HTR-8/SVneo (cell line): ENCODE results near the gene VGF.
"Not testable (repeated sequence)": the region's sequence is repeated elsewhere in the genome, so short reads cannot be mapped to it uniquely, and the experiment has no call there.

ENCODE experiments used
- DNase-seq: peaks from one replicate; pipeline ENCODE4 v3.0.0; 2011; ENCODE audit warnings: low spot score, mixed read lengths; ENCODE audit not compliant: insufficient read length
- FAIRE-seq: peaks from 2 replicates; lab custom pipeline; 2011; peaks lifted over from hg19 to GRCh38; lab: Jason Lieb, UNC

Gene VGF

GRCh38 chr7:101165075-101165957 lies at the start of gene VGF:
Gene VGF, minus strand, starts transcription at chr7:101165569. Its CDS starts 726 bp downstream, at chr7:101164843.
- FAIRE-seq = no peak

DNA sequence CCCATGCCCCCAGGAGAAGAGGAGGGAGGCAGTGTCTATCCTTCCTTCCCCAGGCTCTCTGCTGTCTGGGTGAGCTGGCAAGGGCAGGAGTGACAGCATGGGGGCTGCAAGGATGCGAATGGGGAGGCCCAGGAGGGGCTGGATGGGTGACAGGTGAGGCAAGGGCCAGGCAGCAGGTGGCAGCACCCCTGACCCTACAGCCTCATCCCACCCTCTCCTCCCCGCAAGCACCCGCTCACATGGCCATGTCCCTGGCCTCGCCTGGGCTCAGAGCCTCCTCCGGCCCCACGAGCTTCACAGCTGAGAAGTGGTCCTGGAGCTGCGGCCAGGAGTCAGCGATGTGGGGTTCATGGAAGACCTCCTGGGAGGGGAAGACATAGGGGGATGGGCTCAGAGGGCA lies 46.6 kb upstream of the VGF start:
- FAIRE-seq (no peak), DNase-seq (no peak)

More at GRCh38 chr7:101165075-101165957, at the start of gene VGF:
- DNase-seq = peak; percentile 69

DNA sequence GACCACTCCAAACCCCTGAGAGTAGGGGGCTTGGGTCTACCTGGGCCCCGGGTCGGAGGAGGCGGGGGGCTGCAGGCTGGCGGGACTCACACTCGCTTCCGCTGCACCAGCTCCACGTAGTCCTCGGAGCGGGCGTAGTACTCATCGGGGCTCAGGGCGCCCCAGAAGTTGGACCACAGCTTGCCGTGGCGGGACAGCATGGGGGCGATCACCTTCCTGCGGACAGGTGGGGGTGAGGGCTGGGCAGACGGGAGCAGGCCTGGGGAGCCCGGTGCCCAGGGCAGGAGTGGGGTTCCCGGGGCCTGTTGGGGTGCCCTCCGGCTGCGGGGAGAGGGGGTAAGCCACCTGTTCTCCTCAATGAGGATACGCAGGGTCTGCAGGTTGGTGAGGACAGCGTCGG lies 46.1 kb upstream of the VGF start:
- no peak for FAIRE-seq
- DNase-seq = no peak

- DNase-seq (no peak), FAIRE-seq (no peak)
Observed at GRCh38 chr7:101210143-101210542, 44.8 kb upstream of the VGF start.

DNA sequence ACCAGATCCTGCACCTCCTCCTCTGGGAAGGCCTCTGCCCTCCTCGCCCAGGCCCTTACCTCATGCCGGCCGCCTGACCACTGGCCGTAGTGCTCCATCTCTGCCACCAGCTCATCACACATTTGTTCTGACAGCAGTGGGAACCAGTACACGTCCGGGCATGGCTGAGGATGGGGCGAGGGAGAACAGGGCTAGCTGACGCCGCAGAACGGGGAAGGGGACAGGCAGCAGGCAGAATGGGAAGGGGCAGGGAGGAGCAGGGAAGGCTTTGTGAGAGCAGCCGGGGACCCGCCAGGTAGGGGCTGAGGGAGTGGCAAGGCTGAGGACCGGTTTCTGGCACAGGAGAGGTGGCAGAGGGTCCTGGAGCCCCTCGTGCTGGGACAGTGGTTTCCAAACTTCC lies 43.4 kb upstream of the VGF start:
- FAIRE-seq = no peak
- DNase-seq = no peak

- FAIRE-seq (no peak), DNase-seq (no peak)
Observed at GRCh38 chr7:101207459-101207858, 42.1 kb upstream of the VGF start.

DNA sequence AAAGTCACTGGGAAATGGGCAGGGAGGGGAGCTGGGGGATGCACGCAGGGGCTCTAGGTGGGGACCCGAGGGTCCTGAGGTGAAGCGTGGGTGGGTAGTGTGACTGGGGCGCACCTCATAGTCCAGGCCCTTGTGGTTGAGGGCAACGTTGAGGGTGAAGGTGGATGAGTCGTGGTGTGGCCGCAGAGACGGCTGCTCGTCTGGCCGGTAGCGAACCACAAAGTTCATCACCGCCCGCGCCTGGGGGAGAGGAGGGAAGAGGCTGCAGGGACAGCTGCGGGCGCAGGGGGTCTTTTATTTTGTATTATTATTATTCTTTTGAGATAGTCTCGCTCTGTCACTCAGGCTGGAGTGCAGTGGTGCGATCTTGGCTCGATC lies 41.3 kb upstream of the VGF start:
- FAIRE-seq = no peak
- no peak for DNase-seq

- FAIRE-seq (no peak), DNase-seq (no peak)
Observed at GRCh38 chr7:101205901-101206664, 40.7 kb upstream of the VGF start.

- DNase-seq, FAIRE-seq: not testable (repeated sequence)
Observed at GRCh38 chr7:101203740-101204738, 38.7 kb upstream of the VGF start.

DNA sequence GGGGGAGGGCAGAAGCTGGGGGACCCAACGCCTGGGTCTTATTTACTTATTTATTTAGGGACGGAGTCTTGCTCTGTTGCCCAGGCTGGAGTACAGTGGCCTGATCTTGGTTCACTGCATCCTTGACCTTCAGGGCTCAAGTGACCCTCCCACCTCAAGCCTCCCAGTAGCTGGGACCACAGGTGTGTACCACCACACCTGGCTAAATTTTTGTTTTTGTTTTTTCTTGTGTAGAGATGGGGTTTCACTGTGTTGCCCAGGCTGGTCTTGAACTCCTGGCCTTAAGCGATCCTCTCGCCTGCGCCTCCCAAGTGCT lies 37.2 kb upstream of the VGF start:
- FAIRE-seq (no peak), DNase-seq (no peak)

DNA sequence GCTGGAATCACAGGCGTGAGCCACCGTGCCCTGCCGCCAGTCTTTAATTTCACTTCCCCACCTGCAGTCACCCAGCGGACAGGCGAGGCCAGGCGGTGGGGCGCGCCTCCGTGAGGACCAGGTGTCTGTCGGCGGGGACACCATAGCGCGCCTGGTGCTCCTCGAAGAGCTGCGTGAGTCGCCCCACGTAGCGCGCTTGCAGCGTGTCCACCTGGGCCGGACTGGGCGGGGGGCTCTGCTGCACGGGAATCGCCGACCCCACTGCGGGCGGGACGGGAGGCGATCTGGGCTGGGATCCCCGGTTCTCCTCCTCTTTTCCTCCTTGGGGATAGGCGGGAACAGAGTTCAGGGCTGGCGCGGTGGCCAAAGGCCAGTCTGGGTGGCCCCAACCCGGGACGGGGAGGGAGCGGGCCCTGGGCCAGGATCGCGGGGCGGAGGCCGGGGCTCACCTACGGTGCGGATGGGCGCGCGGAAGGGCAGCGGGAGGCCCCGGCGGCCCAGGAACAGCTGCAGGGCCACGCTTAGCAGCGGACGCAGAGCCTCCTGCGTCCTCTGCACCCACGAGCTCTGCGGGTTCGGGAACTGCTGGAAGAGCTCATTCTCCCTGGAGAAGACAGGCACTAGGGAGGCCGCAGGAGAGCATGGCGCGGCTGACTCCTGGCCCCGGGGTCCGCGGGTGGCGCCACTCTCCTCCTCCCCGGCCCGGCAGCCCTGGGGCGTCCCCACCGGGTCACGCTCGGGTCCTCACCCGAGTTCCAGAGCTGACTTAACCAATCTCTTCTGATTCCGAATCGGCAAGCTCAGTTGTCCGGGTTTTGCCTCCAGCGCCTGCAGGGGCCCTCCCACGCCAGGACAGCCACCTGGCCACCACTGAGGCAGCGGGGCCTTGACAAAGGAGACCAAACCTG lies 36.6 kb upstream of the VGF start:
- FAIRE-seq = no peak

DNA sequence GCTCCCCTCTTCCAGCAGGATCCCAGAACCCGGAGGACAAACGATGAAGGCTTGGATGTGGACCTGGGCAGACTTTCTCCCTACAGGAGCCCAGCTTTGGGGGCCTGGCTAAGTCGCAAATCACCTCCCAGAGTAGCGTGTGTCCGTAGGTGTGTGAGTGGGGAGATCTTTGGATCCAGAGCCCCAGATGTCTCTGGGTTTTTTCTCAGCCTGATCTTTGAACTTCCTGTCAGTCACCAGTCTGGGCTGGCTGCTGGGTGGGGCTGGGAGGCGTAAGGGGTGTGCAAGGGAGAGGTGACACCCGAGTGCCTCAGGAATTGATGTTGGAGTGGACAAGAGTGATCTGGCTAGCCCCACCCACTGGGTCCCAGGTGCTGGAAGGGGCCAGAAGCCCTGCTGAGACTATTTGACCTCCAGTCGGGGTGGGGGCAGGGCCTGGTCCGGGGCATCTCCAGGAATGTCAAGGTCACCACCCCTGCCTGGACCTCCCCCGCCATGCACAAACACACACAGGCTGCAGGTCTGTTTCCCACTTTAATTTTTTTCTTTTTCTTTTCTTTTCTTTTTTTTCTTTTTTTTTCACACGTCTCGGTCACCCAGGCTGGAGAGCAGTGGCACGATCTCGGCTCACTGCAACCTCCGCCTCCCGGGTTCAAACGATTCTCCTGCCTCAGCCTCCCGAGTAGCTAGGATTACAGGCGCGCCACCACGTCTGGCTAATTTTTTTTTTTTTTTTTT lies 35.7 kb upstream of the VGF start, which contains the start of gene MOGAT3:
MOGAT3 (minus strand) TSS at position 175 of the 738 bp plus-strand sequence. CDS start 182 bp downstream, outside the sequence.
- DNase-seq = no peak
- FAIRE-seq = no peak

More for the DNA sequence above, 36.6 kb upstream of the VGF start:
- no peak for DNase-seq

DNA sequence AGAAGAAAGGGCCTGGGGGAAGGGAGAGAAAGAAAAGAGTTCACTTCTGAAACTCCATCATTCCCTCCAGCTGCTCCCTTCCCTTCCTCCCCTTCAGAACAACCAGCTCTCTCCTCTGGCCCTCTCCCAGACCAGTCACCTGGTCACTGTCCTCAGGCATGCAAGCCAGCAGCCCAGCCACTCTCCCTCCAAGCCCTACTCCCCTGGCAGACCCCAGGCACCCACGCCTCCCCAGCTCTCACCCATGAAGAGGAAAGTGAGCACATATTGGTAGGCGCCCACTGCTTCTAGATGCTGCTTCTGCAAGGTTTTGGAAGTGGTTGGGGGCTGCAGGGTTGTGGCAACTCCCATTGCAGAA lies 35.1 kb upstream of the VGF start:
- no peak for DNase-seq
- no peak for FAIRE-seq

DNA sequence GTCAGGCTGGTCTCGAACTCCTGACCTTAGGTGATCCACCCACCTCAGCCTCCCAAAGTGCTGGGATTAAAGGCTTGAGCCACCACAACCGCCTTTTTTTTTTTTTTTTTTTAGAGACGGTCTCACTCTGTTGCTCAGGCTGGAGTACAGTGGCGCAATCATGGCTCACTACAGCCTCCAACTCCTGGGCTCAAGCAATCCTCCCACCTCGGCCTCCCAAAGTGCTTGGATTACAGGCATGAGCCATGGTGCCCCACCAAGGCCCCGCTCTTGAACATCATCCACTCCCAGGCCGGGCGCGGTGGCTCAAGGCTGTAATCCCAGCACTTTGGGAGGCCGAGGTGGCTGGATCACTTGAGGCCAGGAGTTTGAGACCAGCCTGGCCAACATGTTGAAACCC lies 34.2 kb upstream of the VGF start:
- not testable (repeated sequence) for DNase-seq, FAIRE-seq

- FAIRE-seq = no peak
- no peak for DNase-seq
Observed at GRCh38 chr7:101198476-101198875, 33.1 kb upstream of the VGF start.

DNA sequence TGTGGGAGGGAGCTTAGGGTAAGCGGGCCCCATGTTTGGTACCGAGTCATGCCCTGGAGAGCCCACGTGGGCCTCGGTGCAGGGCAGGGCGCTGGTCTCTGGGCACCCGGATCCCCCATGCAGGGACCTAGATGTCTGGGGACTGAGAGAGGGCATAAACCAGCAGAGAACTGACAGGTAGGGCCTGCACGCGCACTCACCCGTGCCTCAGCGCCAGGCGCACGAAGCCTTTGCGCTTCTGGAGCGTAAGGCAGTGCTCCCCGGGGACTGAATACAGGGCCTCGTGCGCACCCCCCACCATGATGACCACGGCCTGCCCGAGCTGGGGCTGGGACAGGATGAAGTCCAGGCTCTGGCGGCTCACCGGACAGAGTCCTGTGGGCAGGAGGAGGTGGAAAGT lies 32.6 kb upstream of the VGF start:
- FAIRE-seq (no peak), DNase-seq (no peak)

DNA sequence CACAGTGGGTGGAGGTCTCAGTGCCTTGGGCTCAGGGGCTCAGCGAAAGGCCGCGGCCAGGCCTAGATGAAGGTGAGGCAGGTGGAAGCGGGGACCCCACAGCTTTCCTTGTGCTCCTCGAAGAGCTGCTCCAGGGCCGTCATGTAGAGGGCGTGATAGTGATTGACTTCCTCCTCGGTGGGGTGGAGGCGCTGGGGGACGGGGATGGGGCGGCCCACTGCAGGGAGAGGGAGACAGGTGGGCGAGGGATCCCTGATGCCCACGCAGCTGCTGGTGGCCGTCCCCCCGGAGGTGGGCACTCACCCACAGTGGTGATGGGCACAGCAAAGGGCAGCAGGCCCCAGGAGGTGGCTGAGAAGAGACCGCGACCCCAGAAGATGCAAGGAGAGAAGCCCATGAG lies 30.5 kb upstream of the VGF start:
- no peak for FAIRE-seq
- DNase-seq = no peak

DNA sequence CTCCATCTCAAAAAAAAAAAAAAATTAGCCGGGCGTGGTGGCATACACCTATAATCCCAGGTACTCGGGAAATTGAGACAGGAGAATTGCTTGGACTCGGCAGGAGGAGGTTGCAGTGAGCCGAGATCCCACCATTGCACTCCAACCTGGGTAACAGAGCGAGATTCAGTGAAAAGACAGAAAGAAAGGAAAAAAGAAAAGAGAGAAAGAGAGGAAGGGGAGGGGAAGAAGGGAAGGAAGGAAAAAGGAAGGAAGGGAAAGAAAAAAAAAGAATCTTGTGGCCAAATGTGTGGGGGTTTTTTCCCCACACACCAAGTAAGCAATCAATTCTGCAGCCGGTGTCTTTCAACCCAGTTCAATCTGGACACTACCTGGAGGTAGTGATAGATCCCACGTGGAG lies 23.7 kb upstream of the VGF start:
- no peak for FAIRE-seq
- no peak for DNase-seq
